Natural killer cell (primary cell): Measurements from ENCODE around the gene ZCCHC4. TPM values are rescaled to one million over a fixed set of nuclear protein-coding genes. Genes with fewer than 3 reads are reported as not detected.

ENCODE experiments used
- ATAC-seq, 3 donors: fragments of 150-1000 bp in 2 of 3; fragments of 200-7000 bp in 1 of 3; cut with Tn5 transposase; 1 replicate in 1 of 3; 2 replicates in 2 of 3; pipeline ENCODE4 v1.10.0; 2021; ENCODE audit warnings: mild to moderate bottlenecking in 2 of 3, moderate library complexity in 2 of 3
- DNase-seq, 2 donors: peaks; one replicate each; pipeline versions ENCODE4 v3.0.0 to v3.0.0-alpha.2; 2013 to 2021; ENCODE audit warnings: mixed read lengths in 1 of 2
- H3K27ac ChIP-seq: one replicate; pipeline ENCODE4 v1.5.1; 2013; ENCODE audit warnings: mild to moderate bottlenecking, low read length
- H3K27me3 ChIP-seq: one replicate; pipeline ENCODE4 v1.6.1; 2013; ENCODE audit warnings: low read length; ENCODE audit not compliant: control insufficient read depth, insufficient read depth
- H3K36me3 ChIP-seq: one replicate; pipeline ENCODE4 v1.6.1; 2013; ENCODE audit warnings: low read length; ENCODE audit not compliant: control insufficient read depth, insufficient read depth
- H3K4me1 ChIP-seq: one replicate; pipeline ENCODE4 v1.6.1; 2013; ENCODE audit warnings: low read length; ENCODE audit not compliant: control insufficient read depth, insufficient read depth
- H3K4me3 ChIP-seq: one replicate; pipeline ENCODE4 v1.5.1; 2013; ENCODE audit warnings: low read length
- H3K9me3 ChIP-seq: one replicate; pipeline ENCODE4 v1.6.1; 2013; ENCODE audit warnings: low read length; ENCODE audit not compliant: control insufficient read depth, insufficient read depth
- H3K27ac Mint-ChIP-seq, 2 donors: one replicate each; pipeline ENCODE4 v1.8.0; 2022; ENCODE audit warnings: mild to moderate bottlenecking in 2 of 2, mixed read lengths in 2 of 2, moderate library complexity in 1 of 2
- H3K27me3 Mint-ChIP-seq, 2 donors: one replicate each; pipeline ENCODE4 v1.8.0; 2022; ENCODE audit warnings: low read depth in 2 of 2, mixed read lengths in 2 of 2
- H3K36me3 Mint-ChIP-seq: one replicate; pipeline ENCODE4 v1.8.0; 2022; ENCODE audit warnings: mixed read lengths
- H3K4me1 Mint-ChIP-seq, 2 donors: one replicate each; pipeline ENCODE4 v1.8.0; 2022; ENCODE audit warnings: mixed read lengths in 2 of 2
- H3K4me3 Mint-ChIP-seq: one replicate; pipeline ENCODE4 v1.8.0; 2022; ENCODE audit warnings: mild to moderate bottlenecking, moderate library complexity, mixed read lengths
- H3K9me3 Mint-ChIP-seq, 2 donors: one replicate each; pipeline ENCODE4 v1.8.0; 2022; ENCODE audit warnings: mixed read lengths in 2 of 2
- CTCF ChIP-seq: fragments of 200-600 bp; IDR thresholded peaks from one replicate; pipeline ENCODE4 v1.8.0; 2022; ENCODE audit warnings: antibody characterized with exemption
- WGBS: methylation state at CpG from one replicate; pipeline ENCODE4 v1.1.7; 2013; ENCODE audit warnings: missing lambda C conversion rate; ENCODE audit not compliant: insufficient coverage; 5-methylcytosine and 5-hydroxymethylcytosine counted together
- intact Hi-C: fragments of 100-400 bp; cut with micrococcal nuclease; formaldehyde crosslinking; loops from one replicate; pipeline ENCODE4 v1.14.2; 2022
- total RNA-seq, 4 donors: library from RNA; stranded (reverse); fragments of 120-200 nt in 1 of 4; gene quantifications; one replicate each; pipeline versions ENCODE4 v1.2.3 to v1.2.4, GENCODE V29; 2013 to 2022

Gene ZCCHC4
- total RNA-seq, 3 donors from 2014 or later (not counting 1 experiment from before 2014, with no cell fraction given), result 9.4 to 12.0 (median 10.9) TPM

GRCh38 chr4:25302626-25303025, 9.9 kb upstream of the ZCCHC4 start:
- H3K27ac ChIP-seq, result no peak overlapping the region
- DNase-seq, result no peak
- no peaks in the 10 kb centered on the region for H3K9me3 ChIP-seq
- intact Hi-C loops, result no loop called here
- H3K4me3 ChIP-seq, result no peak overlapping the region
- 87% methylated on average over 7 of the region's 9 CpGs for WGBS
- H3K36me3 ChIP-seq, result no peaks in the 10 kb centered on the region
- no peaks in the 10 kb centered on the region for H3K4me1 ChIP-seq
- Mint-ChIP-seq H3K4me1 (no peaks in the 10 kb centered on the region), H3K9me3 (no peaks in the 10 kb centered on the region), H3K4me3 (no peak overlapping the region), H3K27ac (no peak overlapping the region), H3K27me3 (peaks cover 15 to 22% of the 10 kb centered on the region in 2 donors), H3K36me3 (no peaks in the 10 kb centered on the region)
- peaks cover 2% of the 10 kb centered on the region for H3K27me3 ChIP-seq
- no peak for TF ChIP-seq CTCF
- no peak for ATAC-seq

DNA sequence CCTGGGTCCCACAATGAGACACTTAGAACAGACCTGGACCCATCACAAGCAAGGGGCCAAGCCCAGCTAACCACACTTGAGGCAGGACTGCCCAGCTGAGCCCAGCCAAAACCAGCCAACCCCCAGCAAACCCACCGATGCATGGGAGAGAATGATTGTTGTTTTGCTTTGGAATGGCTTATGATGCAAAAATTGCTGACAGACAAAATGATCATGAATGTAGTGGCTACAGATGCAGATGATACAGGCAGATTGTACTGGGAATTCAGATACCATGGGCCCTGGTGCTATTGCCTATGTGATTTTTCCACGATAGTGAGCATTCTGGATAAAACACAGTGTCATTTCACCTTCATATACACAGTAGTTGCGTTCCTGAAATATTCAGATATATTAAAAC, 9.0 kb upstream of the ZCCHC4 start:
- WGBS, result 83% methylated on average over 1 of the region's 3 CpGs
- no peak overlapping the region for H3K4me3 Mint-ChIP-seq
- H3K36me3 Mint-ChIP-seq, result no peaks in the 10 kb centered on the region
- H3K9me3 ChIP-seq, result no peaks in the 10 kb centered on the region
- intact Hi-C loops, result no loop called here
- H3K4me1 Mint-ChIP-seq, result no peaks in the 10 kb centered on the region
- H3K9me3 Mint-ChIP-seq, result no peaks in the 10 kb centered on the region
- no peaks in the 10 kb centered on the region for H3K4me1 ChIP-seq
- no peaks in the 10 kb centered on the region for H3K36me3 ChIP-seq
- TF ChIP-seq CTCF, result no peak
- ATAC-seq (no peak), DNase-seq (no peak)
- H3K4me3 ChIP-seq, result no peak overlapping the region
- peaks cover 2% of the 10 kb centered on the region for H3K27me3 ChIP-seq
- no peak overlapping the region for H3K27ac ChIP-seq
- H3K27me3 Mint-ChIP-seq, result peaks cover 10 to 15% of the 10 kb centered on the region in 2 donors
- no peak overlapping the region for H3K27ac Mint-ChIP-seq

GRCh38 chr4:25306518-25307057, 6.0 kb upstream of the ZCCHC4 start:
- no peaks in the 10 kb centered on the region for H3K9me3 Mint-ChIP-seq
- no peaks in the 10 kb centered on the region for H3K4me1 ChIP-seq
- peaks cover 2% of the 10 kb centered on the region for H3K27me3 ChIP-seq
- H3K4me1 Mint-ChIP-seq, result no peaks in the 10 kb centered on the region
- DNase-seq, result no peak
- WGBS, result 83% methylated on average over 4 of the region's 4 CpGs
- no peak overlapping the region for H3K27ac ChIP-seq
- no peak overlapping the region for H3K4me3 Mint-ChIP-seq
- no peaks in the 10 kb centered on the region for H3K9me3 ChIP-seq
- H3K27ac Mint-ChIP-seq, result no peak overlapping the region
- intact Hi-C loops, result no loop called here
- peaks cover 0 to 14% of the 10 kb centered on the region in 2 donors for H3K27me3 Mint-ChIP-seq
- H3K36me3 ChIP-seq, result no peaks in the 10 kb centered on the region
- no peaks in the 10 kb centered on the region for H3K36me3 Mint-ChIP-seq
- ATAC-seq, result no peak
- H3K4me3 ChIP-seq, result no peak overlapping the region
- no peak for TF ChIP-seq CTCF

DNA sequence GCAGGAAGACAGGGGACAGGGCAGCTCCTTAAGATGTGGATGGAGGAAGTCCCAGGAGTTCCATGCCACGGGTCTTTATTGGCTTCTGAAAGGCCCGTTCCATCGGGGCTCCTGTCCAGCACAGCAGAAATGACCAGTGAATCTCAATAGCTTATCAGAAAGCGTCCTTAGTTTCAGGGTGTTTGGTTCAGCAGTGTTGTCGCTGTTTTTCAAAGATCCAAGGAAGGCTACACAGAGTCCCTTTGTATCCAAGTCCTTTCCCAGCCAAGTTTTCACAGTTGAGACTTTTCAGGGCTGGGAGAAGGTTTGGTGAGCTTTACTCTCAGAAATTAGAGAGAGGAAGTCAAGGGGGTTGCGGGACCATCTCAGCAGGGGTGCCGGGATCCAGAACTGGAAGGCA, 5.0 kb upstream of the ZCCHC4 start:
- Histone ChIP-seq H3K4me3 (no peak overlapping the region), H3K27me3 (peaks cover 2% of the 10 kb centered on the region), H3K27ac (no peak overlapping the region), H3K9me3 (no peaks in the 10 kb centered on the region), H3K36me3 (no peaks in the 10 kb centered on the region), H3K4me1 (no peaks in the 10 kb centered on the region)
- DNase-seq (no peak), ATAC-seq (no peak)
- Mint-ChIP-seq H3K27ac (no peak overlapping the region), H3K36me3 (no peaks in the 10 kb centered on the region), H3K4me1 (peaks cover 6 to 7% of the 10 kb centered on the region in 2 donors), H3K4me3 (no peak overlapping the region), H3K27me3 (peaks cover 0 to 14% of the 10 kb centered on the region in 2 donors), H3K9me3 (no peaks in the 10 kb centered on the region)
- TF ChIP-seq CTCF, result no peak
- 90% methylated on average over 7 of the region's 7 CpGs for WGBS
- intact Hi-C loops, result no loop called here
